Endothelial cell of umbilical vein (primary cell): ENCODE data around the gene LSM3. TPM values are rescaled to one million over a fixed set of nuclear protein-coding genes. Genes with fewer than 3 reads are reported as not detected.

Experiments
- BruUV-seq: library from RNA; stranded (reverse); fragments of 400-500 nt; replicated peaks from 2 replicates; lab custom pipeline; 2021; lab: Mats Ljungman, UMichigan
- CTCF ChIA-PET: fragments of 300-600, 350-600 bp; sonication (Branson Sonifier 250); formaldehyde crosslinking; loops from one replicate; lab custom pipeline; 2021; ENCODE audit warnings: antibody characterized with exemption, inconsistent platforms; lab: Charles Lee
- POLR2A ChIA-PET: fragments of 300-600, 350-600 bp; sonication (Branson Sonifier 250); formaldehyde crosslinking; loops from one replicate; lab custom pipeline; 2021; ENCODE audit warnings: antibody characterized with exemption, inconsistent platforms; lab: Charles Lee
- DNase-seq: peaks from one replicate; pipeline ENCODE4 v3.0.0-alpha.2; 2011; ENCODE audit warnings: low read depth, low spot score
- FAIRE-seq: peaks from 2 replicates; lab custom pipeline; 2011; peaks lifted over from hg19 to GRCh38; lab: Jason Lieb, UNC
- H2AFZ ChIP-seq: 2 replicates; pipeline ENCODE4 v1.6.0; 2012; ENCODE audit warnings: low read depth, low read length, control low read depth, inconsistent platforms
- H3K27ac ChIP-seq: 2 replicates; pipeline ENCODE4 v1.5.1; 2011; ENCODE audit warnings: low read depth, mild to moderate bottlenecking, control low read depth, low read length, moderate library complexity; ENCODE audit not compliant: insufficient read depth
- H3K27me3 ChIP-seq, 2 experiments: 2 replicates each; pipeline versions ENCODE4 v1.6.0 to v1.6.1; 2011; ENCODE audit warnings: low read length in 2 of 2, mixed read lengths in 1 of 2; ENCODE audit not compliant: control insufficient read depth in 2 of 2, insufficient read depth in 2 of 2
- H3K36me3 ChIP-seq, 2 experiments: 2 replicates in 1 of 2; 3 replicates in 1 of 2; pipeline ENCODE4 v1.5.1; 2011; ENCODE audit warnings: low read length in 2 of 2, mild to moderate bottlenecking in 1 of 2, moderate library complexity in 1 of 2; ENCODE audit not compliant: control insufficient read depth in 2 of 2, insufficient read depth in 2 of 2; ENCODE audit errors: extremely low read depth in 1 of 2
- H3K4me1 ChIP-seq: 3 replicates; pipeline ENCODE4 v1.5.1; 2011; ENCODE audit warnings: mild to moderate bottlenecking, low read length; ENCODE audit not compliant: control insufficient read depth, insufficient read depth; ENCODE audit errors: extremely low read depth
- H3K4me2 ChIP-seq: 2 replicates; pipeline ENCODE4 v1.6.1; 2011; ENCODE audit warnings: low read length, control low read depth, mixed read lengths; ENCODE audit not compliant: insufficient read depth
- H3K4me3 ChIP-seq, 3 experiments: fragments of 200-600 bp in 1 of 3; sonication (generic), shearing (Covaris generic) in 1 of 3; replicated peaks in 1 of 3; 2 replicates each; pipeline ENCODE4 v1.5.1; 2011 to 2016; ENCODE audit warnings: control low read depth in 3 of 3, low read length in 3 of 3, mild to moderate bottlenecking in 2 of 3, inconsistent platforms in 1 of 3, low read depth in 1 of 3, moderate library complexity in 1 of 3; ENCODE audit not compliant: insufficient read depth in 1 of 3
- H3K79me2 ChIP-seq: 2 replicates; pipeline ENCODE4 v1.6.0; 2012; ENCODE audit warnings: low read length, inconsistent platforms; ENCODE audit not compliant: control insufficient read depth, insufficient read depth
- H3K9ac ChIP-seq: replicated peaks from 2 replicates; pipeline ENCODE3; 2011; ENCODE audit warnings: low read length, control low read depth; ENCODE audit not compliant: insufficient read depth; ENCODE audit errors: extremely low read depth
- H3K9me1 ChIP-seq: replicated peaks from 3 replicates; pipeline ENCODE4 v1.6.0; 2011; ENCODE audit warnings: mild to moderate bottlenecking, low read length; ENCODE audit not compliant: control insufficient read depth, insufficient read depth; ENCODE audit errors: extremely low read depth
- H3K9me3 ChIP-seq: replicated peaks from 2 replicates; pipeline ENCODE4 v1.5.1; 2012; ENCODE audit warnings: low read length, inconsistent platforms; ENCODE audit not compliant: control insufficient read depth, insufficient read depth
- H4K20me1 ChIP-seq: replicated peaks from 2 replicates; pipeline ENCODE3; 2011; ENCODE audit warnings: mild to moderate bottlenecking, low read length; ENCODE audit not compliant: control insufficient read depth, insufficient read depth; ENCODE audit errors: extremely low read depth
- EZH2 ChIP-seq: IDR thresholded peaks from 2 replicates; pipeline ENCODE4 v1.6.1; 2012; ENCODE audit warnings: borderline replicate concordance, low read depth, mild to moderate bottlenecking, moderate library complexity, low read length, inconsistent platforms; ENCODE audit not compliant: severe bottlenecking
- FOS ChIP-seq: IDR thresholded peaks from 2 replicates; pipeline ENCODE4 v1.6.1; 2011; ENCODE audit warnings: mild to moderate bottlenecking, low read length, moderate library complexity, borderline replicate concordance; ENCODE audit not compliant: insufficient read depth
- GATA2 ChIP-seq: IDR thresholded peaks from 2 replicates; pipeline ENCODE4 v1.7.0; 2011; ENCODE audit warnings: low read depth, mild to moderate bottlenecking, moderate library complexity, mixed read lengths, low read length; ENCODE audit not compliant: insufficient read length, insufficient read depth
- JUN ChIP-seq: IDR thresholded peaks from 2 replicates; pipeline ENCODE4 v1.6.1; 2011; ENCODE audit warnings: borderline replicate concordance, low read depth; ENCODE audit not compliant: insufficient read length, insufficient read depth
- MYC ChIP-seq: IDR thresholded peaks from one replicate; pipeline ENCODE4 v1.6.1; 2011; ENCODE audit warnings: mild to moderate bottlenecking, low read depth, low read length
- POLR2A ChIP-seq: IDR thresholded peaks from 2 replicates; pipeline ENCODE4 v1.6.1; 2012; ENCODE audit warnings: low read depth, mild to moderate bottlenecking, control low read depth, low read length
- dilution Hi-C: fragments of 300-500 bp; cut with MboI; formaldehyde crosslinking; loops from one replicate; pipeline ENCODE4 v1.15.0; 2019; ENCODE audit warnings: low sequenced_read_pairs; ENCODE audit not compliant: extremely low pct_ligation_motif_present
- intact Hi-C: fragments of 100-400 bp; cut with micrococcal nuclease; formaldehyde crosslinking; loops from one replicate; pipeline ENCODE4 v1.10.0; 2022
- polyA plus RNA-seq, 4 experiments: library from polyadenylated mRNA; depleted of rRNA in 3 of 4; stranded (reverse) in 3 of 4; unstranded in 1 of 4; fragments of >200 nt; gene quantifications; 2 replicates each; pipeline versions ENCODE4 v1.2.1 to v1.2.3, GENCODE V29; 2011 to 2012; ENCODE audit warnings: missing spikeins in 1 of 4
- total RNA-seq: library from RNA; stranded (reverse); gene quantifications from 2 replicates; pipeline ENCODE4 v1.2.3, GENCODE V29; 2021

The LSM3 gene
- total and polyA plus RNA-seq, 2 donors (not counting 3 experiments of a cell fraction or from before 2014, with no cell fraction given): 4.4 to 13.0 TPM

DNA sequence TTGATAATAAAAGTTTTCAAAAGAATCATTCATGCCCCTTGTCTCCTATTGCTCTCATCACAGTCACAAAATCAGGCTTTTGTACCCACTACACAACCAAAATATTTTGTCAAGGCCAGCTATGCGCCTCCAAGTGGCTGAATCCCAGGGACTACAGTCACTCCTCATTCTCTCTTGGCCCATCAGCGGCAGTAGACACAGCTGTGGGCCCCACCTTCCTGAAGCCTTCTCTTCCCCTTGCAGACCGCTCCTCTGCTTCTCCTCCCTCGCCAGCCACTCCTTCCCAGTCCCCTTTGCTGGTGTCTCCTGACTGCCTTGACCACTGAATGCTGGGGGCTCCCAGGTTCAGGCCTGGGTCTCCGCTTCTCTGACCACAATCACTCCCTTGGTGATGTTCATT is 52.1 kb downstream of the LSM3 start:
- no peak for TF ChIP-seq JUN
- dilution Hi-C loops: no loop called here

DNA sequence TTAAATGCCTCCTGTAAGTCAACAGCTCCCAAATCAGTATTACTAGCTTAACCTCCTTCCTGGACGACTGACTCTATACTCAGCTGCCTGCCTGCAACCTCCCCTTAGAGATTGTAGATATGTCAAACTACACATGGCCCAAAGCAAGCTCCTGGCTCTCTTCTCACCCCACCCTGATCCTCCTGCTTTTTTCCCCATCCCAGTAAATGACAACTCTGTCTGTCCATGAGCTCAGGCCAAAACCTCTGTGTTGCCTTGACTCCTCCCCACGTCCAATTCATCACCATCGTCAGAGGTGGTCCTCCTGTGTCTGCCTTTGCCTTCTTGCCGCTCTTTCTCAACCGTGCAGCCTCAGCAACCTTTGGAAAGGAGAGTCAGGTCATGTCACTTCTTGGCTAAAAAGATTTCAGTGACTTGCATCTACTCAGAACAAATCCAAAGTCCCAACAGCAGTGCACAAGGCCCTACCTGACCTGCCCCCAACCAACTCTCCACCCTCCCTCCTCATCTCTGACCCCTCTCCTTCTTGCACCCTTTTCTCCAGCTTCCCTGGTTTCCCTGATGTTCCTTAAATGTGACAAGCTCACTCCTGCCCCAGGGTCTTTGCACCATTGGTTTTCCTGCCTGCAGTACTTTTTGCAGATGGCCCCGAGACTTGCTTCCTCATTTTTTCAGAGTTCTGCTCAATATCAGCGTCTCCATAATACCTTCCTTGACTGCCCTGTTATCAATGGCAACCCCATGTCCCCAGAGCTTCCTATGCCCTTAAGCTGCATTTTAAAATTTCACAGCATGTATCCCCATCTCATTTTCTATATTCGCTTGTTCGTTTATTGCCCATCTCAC is 52.8 kb downstream of the LSM3 start:
- Histone ChIP-seq H4K20me1 (no peaks in the 10 kb centered on the region), H3K27ac (no peak overlapping the region), H3K36me3 (no peaks in the 10 kb centered on the region), H3K79me2 (no peaks in the 10 kb centered on the region), H3K9me3 (no peaks in the 10 kb centered on the region), H3K9me1 (no peaks in the 10 kb centered on the region), H3K4me2 (no peak overlapping the region), H2AFZ (no peak overlapping the region), H3K9ac (no peak overlapping the region), H3K4me1 (peaks cover 10% of the 10 kb centered on the region), H3K27me3 (no peaks in the 10 kb centered on the region), H3K4me3 (no peak overlapping the region)
- POLR2A ChIA-PET: no interaction called here
- FAIRE-seq (no peak), DNase-seq (no peak)
- dilution Hi-C loops: no loop called here
- TF ChIP-seq POLR2A (no peak), EZH2 (no peak), MYC (no peak), GATA2 (no peak), FOS (no peak)
- BruUV-seq: no TSS peak
- intact Hi-C loops: no loop called here
- CTCF ChIA-PET: interaction anchor here (1.2 to 3.0 kb wide), 2 partner anchors 28 to 278 kb away, joined by 3 to 16 read pairs; no protein-coding TSS in a partner anchor

More for the DNA sequence above, 52.1 kb downstream of the LSM3 start:
- no peaks in the 10 kb centered on the region for H3K27me3 ChIP-seq
- no peaks in the 10 kb centered on the region for H3K9me3 ChIP-seq
- no peaks in the 10 kb centered on the region for H3K9me1 ChIP-seq
- ChIA-PET CTCF (interaction anchor here (3.0 kb wide), 1 partner anchor 28 kb away, joined by 16 read pairs; no protein-coding TSS in a partner anchor), POLR2A (no interaction called here)
- no peak overlapping the region for H3K9ac ChIP-seq
- no peak for FAIRE-seq
- no TSS peak for BruUV-seq
- H3K79me2 ChIP-seq: no peaks in the 10 kb centered on the region
- H4K20me1 ChIP-seq: no peaks in the 10 kb centered on the region
- H3K4me1 ChIP-seq: peaks cover 11% of the 10 kb centered on the region
- no peak for DNase-seq
- intact Hi-C loops: no loop called here
- H3K36me3 ChIP-seq: no peaks in the 10 kb centered on the region
- H3K4me3 ChIP-seq: no peak overlapping the region
- no peak overlapping the region for H3K27ac ChIP-seq
- no peak overlapping the region for H2AFZ ChIP-seq
- no peak overlapping the region for H3K4me2 ChIP-seq
